ENCODE results near the gene C1orf21. TPM values are rescaled to one million over a fixed set of nuclear protein-coding genes. Genes with fewer than 3 reads are reported as not detected.

Gene C1orf21
- total RNA-seq, 2 experiments from 2014 or later, result 2.6 to 6.1 TPM

DNA sequence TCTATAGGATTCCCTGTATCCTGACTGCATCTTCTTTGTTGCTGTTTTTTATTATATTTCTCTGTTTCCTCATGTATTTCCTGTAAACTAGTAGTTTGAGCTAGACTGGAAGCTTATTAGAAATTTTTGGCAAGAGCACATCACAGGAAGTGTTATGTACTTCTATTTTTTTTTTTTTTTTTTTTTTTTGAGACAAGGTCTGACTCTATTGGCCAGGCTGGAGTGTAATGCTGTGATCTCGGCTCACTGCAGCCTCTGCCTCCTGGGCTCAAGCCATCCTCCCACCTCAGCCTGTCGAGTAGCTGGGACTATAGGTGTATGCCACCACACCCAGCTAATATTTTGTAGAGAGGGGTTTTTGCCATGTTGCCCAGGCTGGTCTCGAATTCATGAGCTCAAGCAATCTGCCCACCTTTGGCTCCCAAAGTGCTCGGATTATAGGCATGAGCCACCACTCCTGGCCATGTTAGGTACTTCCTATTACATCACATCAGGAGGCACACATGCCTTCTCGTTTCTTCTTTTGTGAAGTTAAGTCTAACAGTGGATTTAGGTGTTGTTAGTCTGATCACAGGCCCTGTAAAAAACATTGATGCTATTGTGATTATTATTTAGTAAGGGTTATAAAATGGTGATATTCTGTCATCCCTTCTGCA lies 12.5 kb downstream of the C1orf21 start:
- Mint-ChIP-seq H3K36me3 (ENCODE audit: low read depth) (no peaks in the 10 kb centered on the region), H3K9me3 (ENCODE audit: low read depth) (no peaks in the 10 kb centered on the region), H3K4me1 (no peaks in the 10 kb centered on the region), H3K27me3 (peaks cover 10% of the 10 kb centered on the region), H3K27ac (no peak overlapping the region), H3K4me3 (no peak overlapping the region)
- ATAC-seq, result no peak
- POLR2A ChIA-PET, result no interaction called here
- no peak for DNase-seq
- intact Hi-C loops (cut with DNase I, micrococcal nuclease), result no loop called here
- CTCF ChIA-PET, result interaction anchor here (0.6 to 0.9 kb wide), 2 partner anchors 10 to 18 kb away, joined by 3 to 4 read pairs; no protein-coding TSS in a partner anchor

DNA sequence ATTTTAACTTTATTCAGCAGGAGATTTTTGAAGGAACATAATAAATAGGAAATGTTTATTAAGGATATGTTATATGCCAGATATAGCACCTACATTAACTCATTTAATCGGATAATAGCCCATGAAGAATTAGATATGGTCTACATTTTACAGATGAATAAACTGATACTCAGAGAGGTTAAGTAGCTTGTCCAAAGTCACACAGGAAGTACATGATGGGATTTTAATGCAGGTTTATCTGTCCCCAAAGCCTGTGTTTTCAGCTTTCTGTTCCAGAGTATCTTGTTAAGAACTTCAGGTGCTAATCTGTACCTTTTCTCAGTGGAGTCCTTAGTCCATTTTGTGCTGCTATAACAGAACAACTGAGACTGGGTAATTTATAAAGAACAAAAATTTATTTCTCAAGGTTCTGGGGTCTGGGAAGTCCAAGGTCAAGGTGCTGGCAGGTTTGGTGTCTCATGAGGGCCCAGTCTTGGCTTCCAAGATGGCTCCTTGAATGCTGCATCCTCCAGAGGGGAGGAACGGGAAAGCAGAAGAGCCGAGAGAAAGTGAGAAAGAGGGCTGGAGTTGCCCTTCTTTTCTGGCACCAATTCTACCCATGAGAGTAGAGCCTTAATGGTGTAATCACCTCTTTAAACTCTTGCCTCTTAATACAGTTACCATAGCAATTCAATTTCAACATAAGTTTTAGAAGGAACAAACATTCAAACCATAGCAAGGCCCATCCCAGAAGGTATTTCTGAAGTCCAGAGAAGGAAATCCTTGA lies 17.3 kb downstream of the C1orf21 start:
- ChIA-PET CTCF (no interaction called here), POLR2A (no interaction called here)
- H3K36me3 Mint-ChIP-seq (ENCODE audit: low read depth), result no peaks in the 10 kb centered on the region
- H3K4me3 Mint-ChIP-seq, result no peak overlapping the region
- ATAC-seq (no peak), DNase-seq (no peak)
- H3K9me3 Mint-ChIP-seq (ENCODE audit: low read depth), result no peaks in the 10 kb centered on the region
- no peaks in the 10 kb centered on the region for H3K4me1 Mint-ChIP-seq
- no peak overlapping the region for H3K27ac Mint-ChIP-seq
- peaks cover 3% of the 10 kb centered on the region for H3K27me3 Mint-ChIP-seq
- intact Hi-C loops (cut with DNase I, micrococcal nuclease), result no loop called here

GRCh38 chr1:184404727-184405027 lies 17.8 kb downstream of the C1orf21 start:
- DNase-seq (no peak), ATAC-seq (no peak)
- ChIA-PET POLR2A (no interaction called here), CTCF (no interaction called here)
- Mint-ChIP-seq H3K27me3 (peaks cover 3% of the 10 kb centered on the region), H3K4me3 (no peak overlapping the region), H3K9me3 (ENCODE audit: low read depth) (no peaks in the 10 kb centered on the region), H3K36me3 (ENCODE audit: low read depth) (no peaks in the 10 kb centered on the region), H3K27ac (no peak overlapping the region), H3K4me1 (no peaks in the 10 kb centered on the region)
- intact Hi-C loops (cut with DNase I, micrococcal nuclease), result no loop called here

GRCh38 chr1:184405094-184405800 lies 18.4 kb downstream of the C1orf21 start:
- CTCF ChIA-PET, result no interaction called here
- no peaks in the 10 kb centered on the region for H3K36me3 Mint-ChIP-seq (ENCODE audit: low read depth)
- intact Hi-C loops (cut with DNase I, micrococcal nuclease), result no loop called here
- peaks cover 3% of the 10 kb centered on the region for H3K27me3 Mint-ChIP-seq
- ATAC-seq, result no peak
- H3K9me3 Mint-ChIP-seq (ENCODE audit: low read depth), result no peaks in the 10 kb centered on the region
- no peak overlapping the region for H3K4me3 Mint-ChIP-seq
- no peaks in the 10 kb centered on the region for H3K4me1 Mint-ChIP-seq
- no peak overlapping the region for H3K27ac Mint-ChIP-seq
- POLR2A ChIA-PET, result no interaction called here
- DNase-seq, result no peak

GRCh38 chr1:184405801-184406142 lies 18.9 kb downstream of the C1orf21 start:
- intact Hi-C loops (cut with DNase I, micrococcal nuclease), result no loop called here
- POLR2A ChIA-PET, result no interaction called here
- H3K4me3 Mint-ChIP-seq, result no peak overlapping the region
- DNase-seq (no peak), ATAC-seq (no peak)
- H3K27me3 Mint-ChIP-seq, result no peaks in the 10 kb centered on the region
- H3K27ac Mint-ChIP-seq, result no peak overlapping the region
- no peaks in the 10 kb centered on the region for H3K9me3 Mint-ChIP-seq (ENCODE audit: low read depth)
- H3K4me1 Mint-ChIP-seq, result no peaks in the 10 kb centered on the region
- CTCF ChIA-PET, result no interaction called here
- H3K36me3 Mint-ChIP-seq (ENCODE audit: low read depth), result no peaks in the 10 kb centered on the region

DNA sequence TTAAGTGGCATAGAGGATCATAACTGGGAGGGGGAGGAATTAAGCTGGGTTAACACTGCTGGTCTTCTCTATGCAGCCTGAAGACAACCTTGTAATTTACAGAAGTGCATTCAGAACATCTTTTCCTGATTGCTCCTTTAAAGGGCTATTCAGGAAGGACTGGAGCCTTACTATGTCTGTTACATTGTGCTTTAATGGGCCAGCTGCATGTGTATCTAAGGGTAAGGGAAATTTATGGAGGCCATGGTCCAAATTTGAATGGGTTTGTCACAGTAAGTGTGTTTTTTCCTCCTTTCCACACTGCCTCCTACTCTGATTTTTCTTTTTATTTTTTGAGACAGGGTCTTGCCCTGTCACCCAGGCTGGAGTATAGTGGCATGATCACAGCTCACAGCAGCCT lies 19.6 kb downstream of the C1orf21 start:
- Mint-ChIP-seq H3K9me3 (ENCODE audit: low read depth) (no peaks in the 10 kb centered on the region), H3K27me3 (no peaks in the 10 kb centered on the region), H3K4me3 (no peak overlapping the region), H3K4me1 (no peaks in the 10 kb centered on the region), H3K27ac (no peak overlapping the region), H3K36me3 (ENCODE audit: low read depth) (no peaks in the 10 kb centered on the region)
- POLR2A ChIA-PET, result no interaction called here
- ATAC-seq (no peak), DNase-seq (no peak)
- CTCF ChIA-PET, result no interaction called here
- intact Hi-C loops (cut with DNase I, micrococcal nuclease), result no loop called here

GRCh38 chr1:184407816-184408510 lies 21.1 kb downstream of the C1orf21 start:
- Mint-ChIP-seq H3K4me3 (no peak overlapping the region), H3K4me1 (no peaks in the 10 kb centered on the region), H3K36me3 (ENCODE audit: low read depth) (no peaks in the 10 kb centered on the region), H3K27ac (no peak overlapping the region), H3K9me3 (ENCODE audit: low read depth) (no peaks in the 10 kb centered on the region), H3K27me3 (no peaks in the 10 kb centered on the region)
- CTCF ChIA-PET, result no interaction called here
- intact Hi-C loops (cut with DNase I, micrococcal nuclease), result no loop called here
- ATAC-seq (no peak), DNase-seq (no peak)
- POLR2A ChIA-PET, result no interaction called here

- no peak for ATAC-seq
- Mint-ChIP-seq H3K4me3 (no peak overlapping the region), H3K4me1 (no peaks in the 10 kb centered on the region), H3K9me3 (ENCODE audit: low read depth) (no peaks in the 10 kb centered on the region), H3K27ac (no peak overlapping the region), H3K36me3 (ENCODE audit: low read depth) (no peaks in the 10 kb centered on the region), H3K27me3 (no peaks in the 10 kb centered on the region)
- ChIA-PET POLR2A (no interaction called here), CTCF (no interaction called here)
- intact Hi-C loops (cut with DNase I, micrococcal nuclease), result no loop called here
- no peak for DNase-seq
Measured at GRCh38 chr1:184408580-184408979, 21.8 kb downstream of the C1orf21 start.

- DNase-seq (no peak), ATAC-seq (no peak)
- H3K27me3 Mint-ChIP-seq, result no peaks in the 10 kb centered on the region
- no peaks in the 10 kb centered on the region for H3K36me3 Mint-ChIP-seq (ENCODE audit: low read depth)
- H3K27ac Mint-ChIP-seq, result no peak overlapping the region
- no peaks in the 10 kb centered on the region for H3K9me3 Mint-ChIP-seq (ENCODE audit: low read depth)
- no peaks in the 10 kb centered on the region for H3K4me1 Mint-ChIP-seq
- intact Hi-C loops (cut with DNase I, micrococcal nuclease), result no loop called here
- ChIA-PET CTCF (interaction anchor here (1.1 kb wide), 2 partner anchors 9 to 10 kb away, joined by 3 read pairs; no protein-coding TSS in a partner anchor), POLR2A (no interaction called here)
- H3K4me3 Mint-ChIP-seq, result no peak overlapping the region
Measured at GRCh38 chr1:184409011-184409410, 22.2 kb downstream of the C1orf21 start.

GRCh38 chr1:184412472-184412871 lies 25.6 kb downstream of the C1orf21 start:
- ChIA-PET CTCF (no interaction called here), POLR2A (no interaction called here)
- intact Hi-C loops (cut with DNase I, micrococcal nuclease), result no loop called here
- no peaks in the 10 kb centered on the region for H3K4me1 Mint-ChIP-seq
- H3K36me3 Mint-ChIP-seq (ENCODE audit: low read depth), result no peaks in the 10 kb centered on the region
- no peak overlapping the region for H3K4me3 Mint-ChIP-seq
- peaks cover 2% of the 10 kb centered on the region for H3K27me3 Mint-ChIP-seq
- no peak overlapping the region for H3K27ac Mint-ChIP-seq
- DNase-seq (no peak), ATAC-seq (no peak)
- no peaks in the 10 kb centered on the region for H3K9me3 Mint-ChIP-seq (ENCODE audit: low read depth)

- ChIA-PET CTCF (no interaction called here), POLR2A (no interaction called here)
- peaks cover 2% of the 10 kb centered on the region for H3K27me3 Mint-ChIP-seq
- DNase-seq, result no peak
- H3K27ac Mint-ChIP-seq, result no peak overlapping the region
- H3K4me3 Mint-ChIP-seq, result no peak overlapping the region
- no peaks in the 10 kb centered on the region for H3K36me3 Mint-ChIP-seq (ENCODE audit: low read depth)
- intact Hi-C loops (cut with DNase I, micrococcal nuclease), result no loop called here
- H3K9me3 Mint-ChIP-seq (ENCODE audit: low read depth), result no peaks in the 10 kb centered on the region
- no peak for ATAC-seq
- H3K4me1 Mint-ChIP-seq, result no peaks in the 10 kb centered on the region
Measured at GRCh38 chr1:184416481-184416880, 29.7 kb downstream of the C1orf21 start.

- Mint-ChIP-seq H3K36me3 (ENCODE audit: low read depth) (no peaks in the 10 kb centered on the region), H3K4me1 (no peaks in the 10 kb centered on the region), H3K9me3 (ENCODE audit: low read depth) (no peaks in the 10 kb centered on the region), H3K27me3 (peaks cover 2% of the 10 kb centered on the region), H3K27ac (no peak overlapping the region), H3K4me3 (no peak overlapping the region)
- ChIA-PET CTCF (interaction anchor here (0.7 kb wide), 1 partner anchor 17 kb away, joined by 4 read pairs; no protein-coding TSS in a partner anchor), POLR2A (no interaction called here)
- DNase-seq, result no peak
- no peak for ATAC-seq
- intact Hi-C loops (cut with DNase I, micrococcal nuclease), result no loop called here
Measured at GRCh38 chr1:184416946-184417345, 30.1 kb downstream of the C1orf21 start.

Measured in activated CD4-positive, alpha-beta T cell treated with anti-CD3 and anti-CD28 coated beads for 36 hours (primary cell).